Neural crest cell (in vitro differentiated cells): ENCODE data around the gene HAP1. TPM values are rescaled to one million over a fixed set of nuclear protein-coding genes. Genes with fewer than 3 reads are reported as not detected.

Experiments used
- DNase-seq: peaks from one replicate; pipeline ENCODE4 v3.0.0; 2021; ENCODE audit warnings: low read depth, mixed read lengths, low spot score
- H3K27ac Mint-ChIP-seq: one replicate; pipeline ENCODE4 v1.8.0; 2021; ENCODE audit warnings: mild to moderate bottlenecking, mixed read lengths; ENCODE audit not compliant: unreplicated experiment
- H3K27me3 Mint-ChIP-seq: 2 replicates; pipeline ENCODE4 v1.8.0; 2021; ENCODE audit warnings: low read depth, mild to moderate bottlenecking, mixed read lengths
- H3K36me3 Mint-ChIP-seq: 2 replicates; pipeline ENCODE4 v1.8.0; 2021; ENCODE audit warnings: low read depth, mild to moderate bottlenecking, mixed read lengths
- H3K4me1 Mint-ChIP-seq: 2 replicates; pipeline ENCODE4 v1.8.0; 2021; ENCODE audit warnings: mixed read lengths
- H3K4me3 Mint-ChIP-seq: one replicate; pipeline ENCODE4 v1.8.0; 2021; ENCODE audit warnings: mild to moderate bottlenecking, mixed read lengths
- H3K9me3 Mint-ChIP-seq: 2 replicates; pipeline ENCODE4 v1.8.0; 2021; ENCODE audit warnings: mixed read lengths
- total RNA-seq: library from RNA; stranded (reverse); gene quantifications from 2 replicates; pipeline ENCODE4 v1.2.1, GENCODE V29; 2021
- TF ChIP-seq, protein P1 (sequence below): fragments of 200-600 bp; sonication (generic); conservative IDR thresholded peaks from 2 replicates; pipeline ENCODE4 v1.5.0; 2021; ENCODE audit warnings: antibody characterized with exemption, mild to moderate bottlenecking

HAP1 gene
- total RNA-seq, 1 donor from 2014 or later = 1.6 TPM

GRCh38 chr17:41691031-41691777, 43.2 kb downstream of the HAP1 start:
- no peak for DNase-seq
- H3K36me3 Mint-ChIP-seq = peaks cover 33% of the 10 kb centered on the region
- no peaks in the 10 kb centered on the region for H3K9me3 Mint-ChIP-seq

DNA sequence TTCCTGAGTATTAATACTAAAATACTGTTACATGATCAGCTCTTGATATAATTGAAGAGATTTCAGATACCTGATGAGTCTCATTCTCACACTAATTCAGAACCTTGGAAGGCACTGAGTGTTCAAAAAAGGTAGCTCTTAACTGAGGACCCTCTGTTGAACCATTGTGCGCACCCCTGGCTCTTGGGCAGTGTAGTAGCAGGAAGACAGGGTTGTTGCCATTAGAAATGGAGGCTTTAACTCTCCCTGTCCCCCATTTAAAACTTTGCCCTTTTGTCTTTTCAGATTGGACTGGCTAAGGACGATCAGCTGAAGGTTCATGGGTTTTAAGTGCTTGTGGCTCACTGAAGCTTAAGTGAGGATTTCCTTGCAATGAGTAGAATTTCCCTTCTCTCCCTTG, 43.9 kb downstream of the HAP1 start:
- H3K36me3 Mint-ChIP-seq = peaks cover 31% of the 10 kb centered on the region
- H3K27me3 Mint-ChIP-seq = peaks cover 14% of the 10 kb centered on the region
- TF ChIP-seq, protein P1, sequence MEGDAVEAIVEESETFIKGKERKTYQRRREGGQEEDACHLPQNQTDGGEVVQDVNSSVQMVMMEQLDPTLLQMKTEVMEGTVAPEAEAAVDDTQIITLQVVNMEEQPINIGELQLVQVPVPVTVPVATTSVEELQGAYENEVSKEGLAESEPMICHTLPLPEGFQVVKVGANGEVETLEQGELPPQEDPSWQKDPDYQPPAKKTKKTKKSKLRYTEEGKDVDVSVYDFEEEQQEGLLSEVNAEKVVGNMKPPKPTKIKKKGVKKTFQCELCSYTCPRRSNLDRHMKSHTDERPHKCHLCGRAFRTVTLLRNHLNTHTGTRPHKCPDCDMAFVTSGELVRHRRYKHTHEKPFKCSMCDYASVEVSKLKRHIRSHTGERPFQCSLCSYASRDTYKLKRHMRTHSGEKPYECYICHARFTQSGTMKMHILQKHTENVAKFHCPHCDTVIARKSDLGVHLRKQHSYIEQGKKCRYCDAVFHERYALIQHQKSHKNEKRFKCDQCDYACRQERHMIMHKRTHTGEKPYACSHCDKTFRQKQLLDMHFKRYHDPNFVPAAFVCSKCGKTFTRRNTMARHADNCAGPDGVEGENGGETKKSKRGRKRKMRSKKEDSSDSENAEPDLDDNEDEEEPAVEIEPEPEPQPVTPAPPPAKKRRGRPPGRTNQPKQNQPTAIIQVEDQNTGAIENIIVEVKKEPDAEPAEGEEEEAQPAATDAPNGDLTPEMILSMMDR = no peak
- H3K4me3 Mint-ChIP-seq = peak overlapping the region; percentile 99
- no peaks in the 10 kb centered on the region for H3K9me3 Mint-ChIP-seq
- no peak for DNase-seq
- H3K27ac Mint-ChIP-seq = no peak overlapping the region
- H3K4me1 Mint-ChIP-seq = peaks cover 22% of the 10 kb centered on the region

More at GRCh38 chr17:41691031-41691777, 43.2 kb downstream of the HAP1 start:
- Mint-ChIP-seq H3K4me3 (peak overlapping the region; percentile 99), H3K4me1 (peaks cover 28% of the 10 kb centered on the region), H3K27ac (no peak overlapping the region), H3K27me3 (peaks cover 16% of the 10 kb centered on the region)
- TF ChIP-seq, protein P1 = no peak

GRCh38 chr17:41689497-41690299, 44.7 kb downstream of the HAP1 start:
- Mint-ChIP-seq H3K36me3 (peaks cover 31% of the 10 kb centered on the region), H3K4me1 (peaks cover 22% of the 10 kb centered on the region), H3K27me3 (peaks cover 14% of the 10 kb centered on the region), H3K4me3 (peak overlapping the region; percentile 99), H3K9me3 (no peaks in the 10 kb centered on the region), H3K27ac (peak overlapping the region; percentile 96)
- peak; percentile 71 for DNase-seq
- TF ChIP-seq, protein P1 = peak; percentile 81

- H3K36me3 Mint-ChIP-seq = peaks cover 29% of the 10 kb centered on the region
- DNase-seq = peak; percentile 100
- H3K4me3 Mint-ChIP-seq = peak within 1 kb of the TSS; percentile 99
- peak within 1 kb of the TSS; percentile 100 for H3K27ac Mint-ChIP-seq
- peaks cover 27% of the 10 kb centered on the region for H3K4me1 Mint-ChIP-seq
- H3K9me3 Mint-ChIP-seq = no peaks in the 10 kb centered on the region
- peaks cover 14% of the 10 kb centered on the region for H3K27me3 Mint-ChIP-seq
- TF ChIP-seq, protein P1 = no peak
These were observed 45.6 kb downstream of the HAP1 start, which contains the start of gene EIF1 for GRCh38 chr17:41688641-41689496. Gene EIF1 (plus strand): TSS chr17:41688885. CDS start chr17:41689039, 154 bp downstream.
